ENCODE results near the gene CCR6. TPM values are rescaled to one million over a fixed set of nuclear protein-coding genes. Genes with fewer than 3 reads are reported as not detected.
A peak's percentile ranks its signal among the peaks of the same experiment; 100 is the strongest.

Gene CCR6
- total and polyA plus RNA-seq, 2 of the 13 experiments (the other 11 are each of a cell fraction or from before 2014, with no cell fraction given): 4.5 to 8.7 TPM

DNA sequence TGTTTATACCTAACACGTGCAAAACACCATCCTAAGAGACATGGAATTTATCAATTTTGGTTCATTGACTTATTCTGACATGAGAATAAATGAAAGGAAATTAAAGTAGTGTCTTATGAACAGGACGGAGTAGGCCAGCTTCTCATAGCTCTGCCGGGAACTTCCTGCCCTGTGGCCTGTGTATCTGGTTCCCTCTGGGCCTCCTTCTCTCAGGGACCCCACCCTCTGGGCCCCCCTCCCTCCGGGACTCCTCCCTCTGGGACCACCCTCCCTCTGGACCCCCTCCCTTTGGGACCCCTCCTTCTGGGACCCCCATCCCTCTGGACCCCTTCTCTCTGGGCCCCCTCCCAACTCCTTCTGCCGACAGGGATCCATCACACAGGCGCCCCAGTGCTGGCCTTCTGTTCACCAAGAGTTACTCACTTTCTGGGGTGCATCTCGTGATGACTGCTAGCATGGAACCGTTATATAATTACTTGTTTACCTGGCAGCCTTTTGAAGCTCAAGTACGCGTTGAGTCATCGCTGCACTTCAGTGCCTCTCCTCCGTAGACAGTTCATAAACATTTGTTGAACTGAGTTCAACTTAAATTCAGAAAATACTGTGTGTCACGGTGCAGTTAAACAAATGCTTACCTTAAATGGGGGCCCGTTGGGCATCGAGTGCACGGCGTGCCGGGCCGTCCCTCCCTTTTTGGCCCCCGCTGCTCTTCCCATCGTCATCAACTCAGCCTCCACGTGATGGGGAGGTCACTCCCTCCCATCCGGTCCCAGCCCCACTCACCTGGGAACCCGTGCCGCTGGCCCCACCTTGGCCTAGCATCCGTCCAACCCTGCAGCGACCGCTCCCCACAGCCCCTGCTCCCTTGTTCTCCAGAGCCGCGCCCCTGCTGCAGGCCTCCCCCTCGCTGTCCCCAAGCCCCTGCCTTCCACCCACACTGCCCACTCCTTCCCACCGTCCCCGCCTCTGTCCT lies 8.1 kb downstream of the CCR6 start:
- intact Hi-C loops (cut with micrococcal nuclease; ENCODE audit: unreplicated experiment): no loop called here
- in situ Hi-C loops (cut with HindIII; ENCODE audit: extremely low pct_ligation_motif_present, low pct_unique_long_range_greater_than_20kb): loop anchor here (25.0 kb wide), 1 partner anchor 119 kb away; no protein-coding TSS in a partner anchor
- Histone ChIP-seq H3K4me2 (ENCODE audit: low read depth, low read length) (peak overlapping the region; percentile 29; the same call in 1 of the 2 replicates), H2AFZ (ENCODE audit: low read length) (no peak overlapping the region), H4K20me1 (ENCODE audit: insufficient read depth, low read length) (no peaks in the 10 kb centered on the region), H3K27me3 (ENCODE audit: control insufficient read depth in 1 of 2, insufficient read depth in 2 of 2, low read length in 2 of 2) (no peaks in the 10 kb centered on the region), H3K27ac (ENCODE audit: extremely low read length, insufficient read depth, low read length) (no peak overlapping the region), H3K79me2 (ENCODE audit: insufficient read depth, low read length) (no peaks in the 10 kb centered on the region), H3K36me3 (replicated peaks in 1 of 2; ENCODE audit: control insufficient read depth in 1 of 2, insufficient read depth in 2 of 2, low read length in 2 of 2) (peaks cover 7% of the 10 kb centered on the region in 2 experiments; a peak in 4 of 5 replicates), H3K9me3 (ENCODE audit: low read length) (no peaks in the 10 kb centered on the region), H3K4me3 (replicated peaks in 1 of 3; ENCODE audit: insufficient read depth in 1 of 3, low read depth in 2 of 3, low read length in 3 of 3) (peak overlapping the region in 1 of 3 experiments; percentile 15; a peak in 1 of 6 replicates), H3K9ac (ENCODE audit: insufficient read depth, low read depth, low read length) (no peak overlapping the region), H3K4me1 (ENCODE audit: insufficient read depth, low read length) (peaks cover 46% of the 10 kb centered on the region)
- ATAC-seq: peak; percentile 84
- peak; percentile 58 for FAIRE-seq
- BruUV-seq (replicated peaks): no TSS peak
- WGBS (ENCODE audit: low lambda C conversion rate): 38% methylated on average over 33 of the region's 33 CpGs
- DNase-seq (ENCODE audit: low spot score): peak; percentile 89
- ChIA-PET POLR2A (interaction anchor here (1.0 to 1.5 kb wide), 4 partner anchors 8 to 131 kb away, joined by 3 to 11 read pairs (median 6); partner anchors contain the start of genes CCR6 and CEP43), CTCF (ENCODE audit: low intra/inter-chr PET ratio, low total read pairs) (no interaction called here)
- TF ChIP-seq, protein P1, sequence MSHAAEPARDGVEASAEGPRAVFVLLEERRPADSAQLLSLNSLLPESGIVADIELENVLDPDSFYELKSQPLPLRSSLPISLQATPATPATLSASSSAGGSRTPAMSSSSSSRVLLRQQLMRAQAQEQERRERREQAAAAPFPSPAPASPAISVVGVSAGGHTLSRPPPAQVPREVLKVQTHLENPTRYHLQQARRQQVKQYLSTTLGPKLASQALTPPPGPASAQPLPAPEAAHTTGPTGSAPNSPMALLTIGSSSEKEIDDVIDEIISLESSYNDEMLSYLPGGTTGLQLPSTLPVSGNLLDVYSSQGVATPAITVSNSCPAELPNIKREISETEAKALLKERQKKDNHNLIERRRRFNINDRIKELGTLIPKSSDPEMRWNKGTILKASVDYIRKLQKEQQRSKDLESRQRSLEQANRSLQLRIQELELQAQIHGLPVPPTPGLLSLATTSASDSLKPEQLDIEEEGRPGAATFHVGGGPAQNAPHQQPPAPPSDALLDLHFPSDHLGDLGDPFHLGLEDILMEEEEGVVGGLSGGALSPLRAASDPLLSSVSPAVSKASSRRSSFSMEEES (CRISPR knock-in tag; IDR thresholded peaks at IDR 0.05): peak; percentile 94
- TF ChIP-seq KDM3A (CRISPR knock-in tag; IDR thresholded peaks at IDR 0.05; ENCODE audit: low read depth) (peak; percentile 52), THAP11 (CRISPR knock-in tag; IDR thresholded peaks at IDR 0.05) (peak; percentile 54), HDAC2 (CRISPR knock-in tag; IDR thresholded peaks at IDR 0.05) (peak; percentile 84), ZNF460 (CRISPR knock-in tag; IDR thresholded peaks at IDR 0.05; ENCODE audit: borderline replicate concordance) (peak; percentile 22; the same call in 1 of the 2 replicates), ARNT2 (CRISPR knock-in tag; IDR thresholded peaks at IDR 0.05; ENCODE audit: low read depth) (peak; percentile 77), JUND (CRISPR knock-in tag; IDR thresholded peaks at IDR 0.05) (peak; percentile 95), SYNCRIP (IDR thresholded peaks at IDR 0.05; ENCODE audit: insufficient read depth, low read depth, low read length) (no peak), NAIF1 (CRISPR knock-in tag; IDR thresholded peaks at IDR 0.05; ENCODE audit: borderline replicate concordance) (peak; percentile 72; the same call in 1 of the 2 replicates), NCOA2 (CRISPR knock-in tag; IDR thresholded peaks at IDR 0.05) (peak; percentile 73), ZNF572 (CRISPR knock-in tag; IDR thresholded peaks at IDR 0.05) (no peak), ZNF383 (CRISPR knock-in tag; IDR thresholded peaks at IDR 0.05; ENCODE audit: borderline replicate concordance) (no peak), MED8 (CRISPR knock-in tag; IDR thresholded peaks at IDR 0.05; ENCODE audit: insufficient replicate concordance) (no peak), ZNF337 (CRISPR knock-in tag; IDR thresholded peaks at IDR 0.05; ENCODE audit: borderline replicate concordance, low read depth) (0 out of 2 replicates have a peak, but pooled peaks have one; percentile 35)
- TF ChIP-seq, protein P2, sequence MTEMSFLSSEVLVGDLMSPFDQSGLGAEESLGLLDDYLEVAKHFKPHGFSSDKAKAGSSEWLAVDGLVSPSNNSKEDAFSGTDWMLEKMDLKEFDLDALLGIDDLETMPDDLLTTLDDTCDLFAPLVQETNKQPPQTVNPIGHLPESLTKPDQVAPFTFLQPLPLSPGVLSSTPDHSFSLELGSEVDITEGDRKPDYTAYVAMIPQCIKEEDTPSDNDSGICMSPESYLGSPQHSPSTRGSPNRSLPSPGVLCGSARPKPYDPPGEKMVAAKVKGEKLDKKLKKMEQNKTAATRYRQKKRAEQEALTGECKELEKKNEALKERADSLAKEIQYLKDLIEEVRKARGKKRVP (CRISPR knock-in tag; IDR thresholded peaks at IDR 0.05): peak in 1 of 2 experiments; percentile 62; a peak in 1 of 4 replicates
- TF ChIP-seq, protein P3, sequence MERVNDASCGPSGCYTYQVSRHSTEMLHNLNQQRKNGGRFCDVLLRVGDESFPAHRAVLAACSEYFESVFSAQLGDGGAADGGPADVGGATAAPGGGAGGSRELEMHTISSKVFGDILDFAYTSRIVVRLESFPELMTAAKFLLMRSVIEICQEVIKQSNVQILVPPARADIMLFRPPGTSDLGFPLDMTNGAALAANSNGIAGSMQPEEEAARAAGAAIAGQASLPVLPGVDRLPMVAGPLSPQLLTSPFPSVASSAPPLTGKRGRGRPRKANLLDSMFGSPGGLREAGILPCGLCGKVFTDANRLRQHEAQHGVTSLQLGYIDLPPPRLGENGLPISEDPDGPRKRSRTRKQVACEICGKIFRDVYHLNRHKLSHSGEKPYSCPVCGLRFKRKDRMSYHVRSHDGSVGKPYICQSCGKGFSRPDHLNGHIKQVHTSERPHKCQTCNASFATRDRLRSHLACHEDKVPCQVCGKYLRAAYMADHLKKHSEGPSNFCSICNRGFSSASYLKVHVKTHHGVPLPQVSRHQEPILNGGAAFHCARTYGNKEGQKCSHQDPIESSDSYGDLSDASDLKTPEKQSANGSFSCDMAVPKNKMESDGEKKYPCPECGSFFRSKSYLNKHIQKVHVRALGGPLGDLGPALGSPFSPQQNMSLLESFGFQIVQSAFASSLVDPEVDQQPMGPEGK (CRISPR knock-in tag; IDR thresholded peaks at IDR 0.05): peak; percentile 87

All from HepG2 (cell line).